MG63 (cell line): ENCODE results near the gene EID1. TPM values are rescaled to one million over a fixed set of nuclear protein-coding genes. Genes with fewer than 3 reads are reported as not detected.

Source experiments
- DNase-seq: peaks from one replicate; pipeline ENCODE4 v3.0.0-alpha.2; 2020
- H3K27me3 ChIP-seq: fragments of 250-450 bp; sonication (Bioruptor Pico); 2 replicates; pipeline ENCODE4 v1.5.1; 2020; ENCODE audit warnings: mild to moderate bottlenecking, moderate library complexity
- H3K36me3 ChIP-seq: fragments of 250-450 bp; sonication (Bioruptor Pico); 2 replicates; pipeline ENCODE4 v1.5.1; 2020; ENCODE audit warnings: mild to moderate bottlenecking, moderate library complexity
- H3K4me3 ChIP-seq: fragments of 250-450 bp; sonication (Bioruptor Pico); 2 replicates; pipeline ENCODE4 v1.5.1; 2020; ENCODE audit warnings: mild to moderate bottlenecking, moderate library complexity
- H3K9me3 ChIP-seq: fragments of 250-450 bp; sonication (Bioruptor Pico); 2 replicates; pipeline ENCODE4 v1.5.1; 2020; ENCODE audit warnings: mild to moderate bottlenecking, moderate library complexity
- total RNA-seq: library from RNA; depleted of rRNA; stranded (reverse); fragments of >200 nt; shearing (Covaris generic); gene quantifications from 2 replicates; pipeline ENCODE4 v1.2.3, GENCODE V29; 2014; ENCODE audit warnings: low replicate concordance; rRNA removed

Gene EID1
- total RNA-seq, 1 experiment from 2014 or later, result 221 TPM

DNA sequence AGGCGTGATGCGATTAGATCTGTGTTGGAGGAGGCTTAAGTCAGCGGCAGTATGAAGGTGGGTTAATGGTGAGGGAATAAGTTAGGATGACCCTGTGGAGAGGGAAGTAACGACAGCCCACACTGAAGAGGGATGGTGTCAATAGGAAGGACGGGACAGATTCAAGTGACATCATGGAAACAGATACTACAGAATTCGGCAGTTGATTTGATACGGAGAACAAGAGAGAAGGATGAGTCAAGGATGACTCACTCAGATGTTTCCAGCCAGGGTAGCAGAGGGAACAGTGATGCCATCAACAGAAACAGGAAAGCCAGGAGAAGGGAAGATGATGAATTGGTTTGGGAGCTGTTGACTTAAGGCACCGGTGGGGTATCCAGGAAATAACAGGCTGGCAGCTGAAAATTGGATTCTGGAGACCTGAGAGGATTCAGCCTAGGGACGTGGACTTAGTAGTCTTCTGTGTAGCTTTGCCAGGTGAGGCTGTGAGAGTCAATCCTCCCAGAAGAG is 47.8 kb downstream of the EID1 start:
- peak; percentile 73 for DNase-seq
- H3K4me3 ChIP-seq, result no peak overlapping the region
- H3K9me3 ChIP-seq, result no peaks in the 10 kb centered on the region
- no peaks in the 10 kb centered on the region for H3K36me3 ChIP-seq
- H3K27me3 ChIP-seq, result no peaks in the 10 kb centered on the region

DNA sequence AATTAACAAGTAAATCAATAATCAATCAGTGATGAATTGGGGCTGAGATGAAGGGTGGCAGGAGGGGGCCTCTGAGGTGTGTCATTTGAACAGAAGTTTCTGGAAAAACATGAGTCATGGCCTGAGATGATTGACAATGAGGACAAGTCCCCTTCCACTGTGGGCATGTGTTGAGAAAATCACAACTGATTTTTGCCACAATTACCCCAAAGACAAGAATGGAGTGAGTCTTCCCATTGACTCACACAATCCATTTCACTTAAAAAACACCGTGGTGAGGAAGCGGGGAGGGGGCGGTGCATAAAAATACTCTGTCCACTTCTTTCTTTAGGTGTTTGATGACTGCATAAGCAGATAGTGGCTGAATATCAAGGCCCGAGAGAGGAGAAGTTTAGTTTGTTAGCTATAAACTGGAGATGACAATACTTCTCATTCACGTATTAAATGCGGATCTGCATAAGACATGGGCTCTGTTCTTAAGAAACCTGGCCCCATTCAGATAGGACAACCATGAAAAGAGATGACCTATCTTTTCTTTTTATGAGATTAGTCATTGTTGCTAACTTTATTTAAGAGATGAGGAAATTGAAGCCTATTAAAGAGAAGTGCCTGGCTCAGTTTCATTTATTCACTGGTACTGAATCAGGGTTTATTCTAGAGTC is 51.1 kb downstream of the EID1 start:
- no peaks in the 10 kb centered on the region for H3K36me3 ChIP-seq
- no peaks in the 10 kb centered on the region for H3K9me3 ChIP-seq
- H3K4me3 ChIP-seq, result no peak overlapping the region
- H3K27me3 ChIP-seq, result no peaks in the 10 kb centered on the region
- no peak for DNase-seq

DNA sequence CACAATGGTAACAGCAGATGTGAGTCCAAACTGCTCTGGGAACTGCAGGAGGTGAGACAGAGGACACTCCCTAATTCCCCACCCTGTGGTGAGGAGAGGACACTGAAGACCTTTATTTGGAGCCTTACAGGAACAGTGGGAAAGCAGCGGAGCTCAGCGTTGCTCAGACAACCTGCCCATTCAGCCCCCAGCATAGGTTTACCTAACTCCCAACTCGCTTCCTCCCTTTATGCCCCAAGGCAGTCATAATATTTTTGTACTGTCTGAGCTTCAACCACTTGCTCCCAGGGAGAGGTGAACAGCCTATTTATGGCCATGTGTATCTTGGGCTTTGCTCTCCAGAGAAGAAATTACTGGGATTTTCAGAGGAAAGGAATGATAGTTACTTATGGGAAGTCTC is 51.7 kb downstream of the EID1 start:
- DNase-seq, result no peak
- no peak overlapping the region for H3K4me3 ChIP-seq

More for the DNA sequence above, 51.7 kb downstream of the EID1 start:
- no peaks in the 10 kb centered on the region for H3K27me3 ChIP-seq
- no peaks in the 10 kb centered on the region for H3K9me3 ChIP-seq
- no peaks in the 10 kb centered on the region for H3K36me3 ChIP-seq

Other genes starting within 250 kb of the EID1 start
- gene FBN1, start 232.4 kb upstream of the EID1 start, total RNA-seq, result 174 and 179 TPM in 2 replicates
- 2.3 and 7.4 TPM in 2 replicates for gene CEP152, start 67.1 kb upstream of the EID1 start, total RNA-seq
- gene SHC4, start 85.8 kb downstream of the EID1 start, total RNA-seq, result not detected in 2 replicates
- gene SECISBP2L, start 168.3 kb downstream of the EID1 start, total RNA-seq, result 11.0 and 28.2 TPM in 2 replicates